AG04450 (cell line): Measurements from ENCODE around the gene SLC35F3. TPM values are rescaled to one million over a fixed set of nuclear protein-coding genes. Genes with fewer than 3 reads are reported as not detected.
A peak's percentile ranks its signal among the peaks of the same experiment; 100 is the strongest.

Experiments used
- CTCF ChIA-PET: fragments of 300-600, 350-600 bp; formaldehyde crosslinking; extraction: SDS; loops from one replicate; lab custom pipeline; 2022; ENCODE audit warnings: antibody characterized with exemption, inconsistent platforms; lab: Charles Lee
- POLR2A ChIA-PET: fragments of 350-600 bp; formaldehyde crosslinking; extraction: SDS; loops from one replicate; lab custom pipeline; 2021; ENCODE audit warnings: antibody characterized with exemption, inconsistent platforms; lab: Yijun Ruan, JAX
- DNase-seq: peaks from one replicate; pipeline ENCODE4 v3.0.0-alpha.2; 2011; ENCODE audit warnings: low read depth, low spot score
- H3K27ac ChIP-seq: one replicate; pipeline ENCODE4 v1.5.1; 2012; ENCODE audit warnings: low read depth, low read length, control low read depth
- H3K27me3 ChIP-seq: one replicate; pipeline ENCODE4 v1.6.0; 2012; ENCODE audit warnings: low read length; ENCODE audit not compliant: control insufficient read depth, insufficient read depth
- H3K4me3 ChIP-seq: 2 replicates; pipeline ENCODE4 v1.5.1; 2011; ENCODE audit warnings: mild to moderate bottlenecking, low read depth, low read length, control low read depth
- H3K9me3 ChIP-seq: 2 replicates; pipeline ENCODE4 v1.5.1; 2012; ENCODE audit warnings: low read length; ENCODE audit not compliant: control insufficient read depth, insufficient read depth
- CTCF ChIP-seq: IDR thresholded peaks from 2 replicates; pipeline ENCODE4 v1.5.1; 2011; ENCODE audit warnings: low read depth, low read length, control low read depth, inconsistent platforms
- polyA plus RNA-seq: library from polyadenylated mRNA; depleted of rRNA; stranded (reverse); fragments of >200 nt; gene quantifications from 2 replicates; pipeline ENCODE4 v1.2.3, GENCODE V29; 2011

The SLC35F3 gene
- polyA plus RNA-seq, 1 experiment: 0.04 TPM

GRCh38 chr1:234185438-234185837 is 281.0 kb downstream of the SLC35F3 start:
- no peak for DNase-seq
- Histone ChIP-seq H3K9me3 (no peaks in the 10 kb centered on the region), H3K27ac (no peak overlapping the region), H3K4me3 (no peak overlapping the region), H3K27me3 (no peaks in the 10 kb centered on the region)
- TF ChIP-seq CTCF: no peak
- POLR2A ChIA-PET: no interaction called here
- CTCF ChIA-PET: no interaction called here

- Histone ChIP-seq H3K9me3 (no peaks in the 10 kb centered on the region), H3K4me3 (no peak overlapping the region), H3K27me3 (no peaks in the 10 kb centered on the region), H3K27ac (no peak overlapping the region)
- TF ChIP-seq CTCF: no peak
- POLR2A ChIA-PET: no interaction called here
- CTCF ChIA-PET: no interaction called here
- DNase-seq: no peak
Observed at GRCh38 chr1:234186037-234186688, 281.7 kb downstream of the SLC35F3 start.

- Histone ChIP-seq H3K27me3 (no peaks in the 10 kb centered on the region), H3K9me3 (no peaks in the 10 kb centered on the region), H3K27ac (no peak overlapping the region), H3K4me3 (no peak overlapping the region)
- no peak for DNase-seq
- POLR2A ChIA-PET: no interaction called here
- TF ChIP-seq CTCF: 0 out of 2 replicates have a peak, but pooled peaks have one; percentile 5
- CTCF ChIA-PET: no interaction called here
Observed at GRCh38 chr1:234188454-234188792, 283.9 kb downstream of the SLC35F3 start.

GRCh38 chr1:234197839-234198238 is 293.4 kb downstream of the SLC35F3 start:
- Histone ChIP-seq H3K27me3 (no peaks in the 10 kb centered on the region), H3K9me3 (no peaks in the 10 kb centered on the region), H3K4me3 (no peak overlapping the region), H3K27ac (no peak overlapping the region)
- ChIA-PET POLR2A (no interaction called here), CTCF (no interaction called here)
- TF ChIP-seq CTCF: no peak
- no peak for DNase-seq

GRCh38 chr1:234199476-234200127 is 295.1 kb downstream of the SLC35F3 start:
- Histone ChIP-seq H3K27ac (no peak overlapping the region), H3K9me3 (no peaks in the 10 kb centered on the region), H3K4me3 (no peak overlapping the region), H3K27me3 (no peaks in the 10 kb centered on the region)
- CTCF ChIA-PET: interaction anchor here (1.0 kb wide), 1 partner anchor 110 kb away, joined by 3 read pairs; no protein-coding TSS in a partner anchor
- POLR2A ChIA-PET: no interaction called here
- TF ChIP-seq CTCF: no peak
- DNase-seq: no peak
